K562 (cell line): ENCODE measurements around the gene STAMBPL1. TPM values are rescaled to one million over a fixed set of nuclear protein-coding genes. Genes with fewer than 3 reads are reported as not detected.

Experiments used
- ATAC-seq: fragments of 200-7000 bp; cut with Tn5 transposase; 3 replicates; pipeline ENCODE4 v1.9.1; 2020; ENCODE audit warnings: moderate library complexity
- BruUV-seq: library from RNA; stranded (reverse); fragments of 400-500 nt; replicated peaks from 2 replicates; lab custom pipeline; 2021; lab: Mats Ljungman, UMichigan
- CTCF ChIA-PET: fragments of 300-600 bp; formaldehyde crosslinking; extraction: SDS; loops from one replicate; lab custom pipeline; 2021; ENCODE audit warnings: low intra/inter-chr PET ratio; lab: Yijun Ruan, JAX
- POLR2A ChIA-PET: fragments of 300-600, 350-650 bp; sonication (Branson Sonifier 250); formaldehyde crosslinking; extraction: SDS; loops from one replicate; lab custom pipeline; 2021; ENCODE audit warnings: antibody characterized with exemption, inconsistent platforms; lab: Yijun Ruan, JAX
- DNase-seq, 4 experiments: peaks; one replicate each; pipeline versions ENCODE4 v3.0.0 to v3.0.0-alpha.2; 2011 to 2018; ENCODE audit warnings: low spot score in 3 of 4, mixed read lengths in 3 of 4; ENCODE audit errors: extremely low read depth in 1 of 4
- FAIRE-seq: peaks from 2 replicates; lab custom pipeline; 2011; peaks lifted over from hg19 to GRCh38; lab: Jason Lieb, UNC
- H2AFZ ChIP-seq: 2 replicates; pipeline ENCODE4 v1.6.0; 2011; ENCODE audit warnings: low read depth, low read length, control low read depth, inconsistent platforms
- H3K27ac ChIP-seq: fragments of 200-600 bp; 3 replicates; pipeline ENCODE4 v1.8.0; 2011; ENCODE audit warnings: low read depth, mild to moderate bottlenecking, control low read depth, inconsistent platforms, low read length, moderate library complexity, mixed read lengths; ENCODE audit errors: extremely low read depth
- H3K27me3 ChIP-seq, 2 experiments: fragments of 300-600 bp in 1 of 2; 2 replicates in 1 of 2; 3 replicates in 1 of 2; pipeline versions ENCODE4 v1.6.0 to v1.8.0; 2011; ENCODE audit warnings: inconsistent platforms in 2 of 2, low read length in 2 of 2, mild to moderate bottlenecking in 1 of 2, mixed read lengths in 1 of 2, moderate library complexity in 1 of 2; ENCODE audit not compliant: control insufficient read depth in 2 of 2, insufficient read depth in 2 of 2
- H3K36me3 ChIP-seq: fragments of 300-600 bp; 3 replicates; pipeline ENCODE4 v1.8.0; 2011; ENCODE audit warnings: mild to moderate bottlenecking, low read length, inconsistent platforms; ENCODE audit not compliant: control insufficient read depth, insufficient read depth
- H3K4me1 ChIP-seq, 2 experiments: fragments of 200-600 bp in 1 of 2; replicated peaks in 1 of 2; 2 replicates in 1 of 2; 3 replicates in 1 of 2; pipeline versions ENCODE4 v1.5.1 to v1.8.0; 2011; ENCODE audit warnings: inconsistent platforms in 2 of 2, low read length in 2 of 2, mild to moderate bottlenecking in 1 of 2, mixed read lengths in 1 of 2, moderate library complexity in 1 of 2; ENCODE audit not compliant: control insufficient read depth in 2 of 2, insufficient read depth in 2 of 2
- H3K4me2 ChIP-seq: 2 replicates; pipeline ENCODE4 v1.6.1; 2011; ENCODE audit warnings: low read length, control low read depth, inconsistent platforms, mixed read lengths; ENCODE audit not compliant: insufficient read depth
- H3K4me3 ChIP-seq: fragments of 200-600 bp; sonication (generic), shearing (Covaris generic); 2 replicates; pipeline ENCODE4 v1.5.1; 2016; ENCODE audit warnings: control low read depth, inconsistent platforms
- H3K79me2 ChIP-seq: fragments of 200-600 bp; 3 replicates; pipeline ENCODE4 v1.8.0; 2011; ENCODE audit warnings: low read length, inconsistent platforms; ENCODE audit not compliant: control insufficient read depth, insufficient read depth
- H3K9ac ChIP-seq, 2 experiments: 2 replicates each; pipeline versions ENCODE4 v1.6.0 to v1.6.1; 2011; ENCODE audit warnings: low read depth in 2 of 2, low read length in 2 of 2, control low read depth in 1 of 2, inconsistent platforms in 1 of 2, mild to moderate bottlenecking in 1 of 2, mixed read lengths in 1 of 2; ENCODE audit not compliant: insufficient read depth in 1 of 2
- H3K9me1 ChIP-seq: one replicate; pipeline ENCODE4 v1.6.0; 2011; ENCODE audit warnings: inconsistent platforms, mild to moderate bottlenecking, low read length, moderate library complexity; ENCODE audit not compliant: control insufficient read depth, insufficient read depth
- H3K9me3 ChIP-seq: replicated peaks from 2 replicates; pipeline ENCODE4 v1.5.1; 2011; ENCODE audit warnings: low read depth, low read length, inconsistent platforms; ENCODE audit not compliant: control insufficient read depth, insufficient read depth
- H4K20me1 ChIP-seq: replicated peaks from 2 replicates; pipeline ENCODE4 v1.6.1; 2011; ENCODE audit warnings: low read length, inconsistent platforms, mixed read lengths; ENCODE audit not compliant: control insufficient read depth, insufficient read depth
- C11orf30 ChIP-seq: fragments of 450-650 bp; IDR thresholded peaks from 2 replicates; pipeline ENCODE4 v1.6.1; 2016; ENCODE audit warnings: low read depth, mild to moderate bottlenecking
- FOXA3 ChIP-seq, 2 experiments: fragments of 450-650 bp in 1 of 2; sonication (generic) in 1 of 2; formaldehyde crosslinking; IDR thresholded peaks in 1 of 2; conservative IDR thresholded peaks in 1 of 2; 2 replicates each; pipeline versions ENCODE4 v1.4.0 to v1.8.0; 2020 to 2022; ENCODE audit warnings: mild to moderate bottlenecking in 2 of 2, missing genetic modification reagents in 1 of 2
- NFATC3 ChIP-seq: fragments of 450-650 bp; IDR thresholded peaks from 2 replicates; pipeline ENCODE4 v1.6.1; 2017; ENCODE audit warnings: mild to moderate bottlenecking
- PTRF ChIP-seq: fragments of 450-650 bp; IDR thresholded peaks from 2 replicates; pipeline ENCODE4 v1.6.1; 2016; ENCODE audit warnings: mild to moderate bottlenecking, missing genetic modification characterization, missing compliant biosample characterization
- TAF7 ChIP-seq: fragments of 450-650 bp; IDR thresholded peaks from 2 replicates; pipeline ENCODE4 v1.6.1; 2016; ENCODE audit warnings: missing genetic modification characterization, missing compliant biosample characterization
- TAF9B ChIP-seq: fragments of 450-650 bp; IDR thresholded peaks from 2 replicates; pipeline ENCODE4 v1.6.1; 2018; ENCODE audit warnings: mild to moderate bottlenecking; ENCODE audit not compliant: partially characterized antibody
- ZC3H4 ChIP-seq: sonication (generic); formaldehyde crosslinking; IDR thresholded peaks from 2 replicates; pipeline ENCODE4 v1.9.0; 2021; ENCODE audit warnings: missing genetic modification reagents, borderline replicate concordance
- ZNF445 ChIP-seq: fragments of 250-450 bp; sonication (Bioruptor Pico); IDR thresholded peaks from 2 replicates; pipeline ENCODE4 v1.4.0; 2020; ENCODE audit warnings: low read depth, mild to moderate bottlenecking, moderate library complexity
- ZSCAN29 ChIP-seq: fragments of 450-650 bp; IDR thresholded peaks from 2 replicates; pipeline ENCODE4 v1.6.1; 2017
- WGBS: fragments of 100-300 bp; shearing (Covaris generic); methylation state at CpG from one replicate; pipeline ENCODE4 v1.1.6; 2016; ENCODE audit warnings: low coverage, mixed read lengths; ENCODE audit not compliant: insufficient coverage; ENCODE audit errors: missing lambda C conversion rate; 5-methylcytosine and 5-hydroxymethylcytosine counted together
- in situ Hi-C: fragments of 300-500 bp; cut with MboI; formaldehyde crosslinking; loops from 4 replicates; pipeline ENCODE4 v1.15.0; 2018; ENCODE audit warnings: inconsistent platforms, mixed read lengths
- intact Hi-C: fragments of 100-400 bp; cut with micrococcal nuclease; formaldehyde crosslinking; loops from 2 replicates; pipeline ENCODE4 v1.14.2; 2022
- polyA plus RNA-seq, 8 experiments: library from polyadenylated mRNA; depleted of rRNA in 4 of 8; stranded (reverse) in 5 of 8; unstranded in 3 of 8; fragments of >200 nt; fragmentation: Nextera tagmentation in 2 of 8; fragmentation: Illumina TruSeq in 1 of 8; extraction: Ambion mirVana in 2 of 8; extraction: Trizol in 1 of 8; gene quantifications; 2 replicates each; pipeline versions ENCODE4 v1.2.1 to v1.2.3, GENCODE V29; 2011 to 2014; ENCODE audit warnings: inconsistent platforms in 1 of 8, missing spikeins in 1 of 8
- total RNA-seq, 7 experiments: library from RNA; depleted of rRNA in 6 of 7; stranded (reverse); fragments of >200 nt in 6 of 7; fragmentation: Illumina TruSeq in 2 of 7; extraction: Trizol in 2 of 7; gene quantifications; 2 replicates each; pipeline versions ENCODE4 v1.2.1 to v1.2.3, GENCODE V29; 2011 to 2021; ENCODE audit warnings: low replicate concordance in 1 of 7

The STAMBPL1 gene
- total and polyA plus RNA-seq, 9 of the 15 experiments (the other 6 are each of a cell fraction or from before 2014, with no cell fraction given) = 0.09 TPM; not detected in 8

- POLR2A ChIA-PET = no interaction called here
- Histone ChIP-seq H3K9ac (no peak overlapping the region), H3K79me2 (no peaks in the 10 kb centered on the region), H3K9me1 (no peaks in the 10 kb centered on the region), H4K20me1 (no peaks in the 10 kb centered on the region), H3K27ac (no peak overlapping the region), H3K4me3 (no peak overlapping the region), H3K27me3 (no peaks in the 10 kb centered on the region), H3K36me3 (no peaks in the 10 kb centered on the region), H3K9me3 (no peaks in the 10 kb centered on the region), H3K4me2 (no peak overlapping the region), H2AFZ (no peak overlapping the region), H3K4me1 (no peaks in the 10 kb centered on the region)
- ATAC-seq = no peak
- FAIRE-seq = no peak
- BruUV-seq = no TSS peak
- in situ Hi-C loops (no loop called here), intact Hi-C loops (no loop called here)
- DNase-seq = no peak
- CTCF ChIA-PET = no interaction called here
- 0% methylated on average over 1 of the region's 1 CpG for WGBS
- TF ChIP-seq FOXA3 (CRISPR knock-in tag; conservative IDR thresholded peaks at IDR 0.05 in 1 of 2, IDR thresholded peaks at IDR 0.05 in 1 of 2) = no peak
- TF ChIP-seq ZC3H4 (CRISPR knock-in tag) = no peak
- no peak for TF ChIP-seq C11orf30
- TF ChIP-seq ZSCAN29 = no peak
- no peak for TF ChIP-seq NFATC3
- TF ChIP-seq ZNF445 (CRISPR knock-in tag) = no peak
- TF ChIP-seq TAF7 (tag) = no peak
- no peak for TF ChIP-seq TAF9B
- no peak for TF ChIP-seq PTRF
Observed at GRCh38 chr10:88946200-88946599, 66.2 kb downstream of the STAMBPL1 start.
